Heart right ventricle (tissue), 16 donors: ENCODE data around the gene PGAM1. TPM values are rescaled to one million over a fixed set of nuclear protein-coding genes. Genes with fewer than 3 reads are reported as not detected.
A peak's percentile ranks its signal among the peaks of the same experiment; 100 is the strongest.
"Not testable (repeated sequence)": the region's sequence is repeated elsewhere in the genome, so short reads cannot be mapped to it uniquely, and the experiment has no call there.

ENCODE experiments used
- ATAC-seq, 8 donors: fragments of 200-7000 bp; cut with Tn5 transposase; one replicate each; pipeline ENCODE4 v1.9.1; 2020; ENCODE audit warnings: mild to moderate bottlenecking in 8 of 8, moderate library complexity in 8 of 8, moderate number of reproducible peaks in 1 of 8
- DNase-seq, 2 donors: peaks; one replicate each; pipeline ENCODE4 v3.0.0-alpha.2; 2020
- H3K27ac ChIP-seq, 10 donors: fragments of 200-600 bp; sonication (generic) in 2 of 10; one replicate each; pipeline versions ENCODE4 v1.5.0 to v1.8.0; 2020 to 2022; ENCODE audit warnings: mild to moderate bottlenecking in 3 of 10
- H3K27me3 ChIP-seq, 7 donors: fragments of 200-600 bp; one replicate each; pipeline ENCODE4 v1.8.0; 2021 to 2022; ENCODE audit warnings: mild to moderate bottlenecking in 2 of 7
- H3K36me3 ChIP-seq, 9 donors: fragments of 200-600 bp; sonication (generic) in 1 of 9; one replicate each; pipeline versions ENCODE4 v1.5.0 to v1.8.0; 2020 to 2022; ENCODE audit warnings: mild to moderate bottlenecking in 2 of 9
- H3K4me1 ChIP-seq, 9 donors: fragments of 200-600 bp; sonication (generic) in 1 of 9; one replicate each; pipeline versions ENCODE4 v1.5.0 to v1.8.0; 2020 to 2022; ENCODE audit warnings: mild to moderate bottlenecking in 4 of 9
- H3K4me3 ChIP-seq, 10 donors: fragments of 200-600 bp; sonication (generic) in 2 of 10; one replicate each; pipeline versions ENCODE4 v1.5.0 to v1.8.0; 2020 to 2022; ENCODE audit warnings: mild to moderate bottlenecking in 7 of 10, moderate library complexity in 2 of 10
- H3K9me3 ChIP-seq, 11 donors: fragments of 200-600 bp in 10 of 11; sonication (generic) in 2 of 11; one replicate each; pipeline versions ENCODE4 v1.5.0 to v1.8.0; 2013 to 2022; ENCODE audit warnings: mild to moderate bottlenecking in 2 of 11, control low read depth in 1 of 11, moderate library complexity in 1 of 11
- WGBS, 2 donors: extraction: QIAGEN DNeasy Blood & Tissue Kit; methylation state at CpG; one replicate each; pipeline ENCODE4 v1.1.7; 2013; ENCODE audit warnings: inconsistent platforms in 1 of 2; 5-methylcytosine and 5-hydroxymethylcytosine counted together
- intact Hi-C, 10 donors: fragments of 100-400 bp; cut with DNase I; formaldehyde crosslinking; loops; one replicate each; pipeline versions ENCODE4 v1.11.1 to v1.14.2; 2022
- polyA plus RNA-seq, 2 donors: library from polyadenylated mRNA; stranded (reverse); fragments of 200-250 nt; gene quantifications; one replicate each; pipeline ENCODE4 v1.2.3, GENCODE V29; 2013
- total RNA-seq, 10 donors: library from RNA; stranded (reverse); fragmentation: NEBNext Ultra II Directional in 3 of 10; extraction: Animal tissue kit (Norgen Biotek cat#: 25700) in 3 of 10; gene quantifications; one replicate each; pipeline versions ENCODE4 v1.2.1 to v1.2.4, GENCODE V29; 2021 to 2023
- TF ChIP-seq, protein P1 (sequence below), 9 donors: fragments of 200-600 bp; sonication (generic) in 2 of 9; IDR thresholded peaks; one replicate each; pipeline versions ENCODE4 v1.5.0 to v1.8.0; 2021 to 2022; ENCODE audit warnings: antibody characterized with exemption in 9 of 9, mild to moderate bottlenecking in 5 of 9, moderate library complexity in 1 of 9
- donor health status: Arrhythmogenic right ventricular cardiomyopathy.
- donor health status: ischemic (EF 13 %, LVEDD 7.1; RV severe dilation, severe dysfunction).
- donor health status: healthy with polysubstance abuse.
- donor health status: DM: no; HTN: yes; CAD: no.
- donor health status: DM: no; HTN: no; CAD: no.
- donor health status: ischemic (EF 25% LVEDD 6.9; RV normal size, moderate dysfunction).
- donor health status: ischemic (EF 25% LVEDD 5.7; RV mildly dilated, moderate dysfunction).
- donor health status: healthy.
- donor health status: DM: yes; HTN: yes; CAD: no.
- donor health status: Ischemic cardiomyopathy.
- donor health status: ischemic (EF 35%, LVEDD 5.7; RV mildly dilated, moderate dysfunction).
- donor health status: nonischemic (EF 11% LVEDD 7.7; RV severe dilation, severe dysfunction).
- donor health status: DM: yes; HTN: yes; CAD: no.
- donor health status: PGD.
- donor health status: ischemic (EF 29% LVEDD 5.4; RV normal size, mild dysfunction).
- donor health status: nonischemic (EF 23%, LVEDD 6.1; RV moderate dilation, normal function).

The PGAM1 gene
- total and polyA plus RNA-seq, 12 donors: 21.5 to 389 (median 246) TPM

DNA sequence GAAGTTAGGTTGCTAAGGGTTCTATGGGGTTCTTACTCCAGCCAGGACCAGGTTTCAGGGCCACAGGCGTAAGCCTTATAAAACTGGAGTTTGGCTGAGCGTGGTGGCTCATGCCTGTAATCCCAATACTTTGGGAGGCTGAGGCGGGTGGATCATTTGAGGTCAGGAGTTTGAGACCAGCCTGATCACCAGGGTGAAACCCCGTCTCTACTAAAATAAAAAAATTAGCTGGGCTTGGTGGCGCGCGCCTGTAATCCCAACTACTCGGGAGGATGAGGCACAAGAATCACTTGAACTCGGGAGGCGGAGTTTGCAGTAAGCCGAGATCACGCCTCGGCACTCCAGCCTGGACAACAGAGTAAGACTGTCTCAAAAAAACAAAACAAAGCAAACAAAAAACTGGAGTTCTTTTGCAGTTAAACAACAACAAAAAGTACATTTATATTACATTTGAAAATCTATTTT is 24.5 kb upstream of the PGAM1 start:
- DNase-seq (no peak), ATAC-seq (no peak)
- Histone ChIP-seq H3K36me3 (peaks cover 0 to 23% (median 4%) of the 10 kb centered on the region in 9 donors), H3K27me3 (no peaks in the 10 kb centered on the region), H3K27ac (peak overlapping the region in 9 of 10 donors; percentile 56 to 91 (median 83)), H3K9me3 (no peaks in the 10 kb centered on the region), H3K4me3 (peak overlapping the region in 9 of 10 donors; percentile 48 to 96 (median 79)), H3K4me1 (peaks cover 0 to 34% (median 13%) of the 10 kb centered on the region in 9 donors)
- TF ChIP-seq, protein P1, sequence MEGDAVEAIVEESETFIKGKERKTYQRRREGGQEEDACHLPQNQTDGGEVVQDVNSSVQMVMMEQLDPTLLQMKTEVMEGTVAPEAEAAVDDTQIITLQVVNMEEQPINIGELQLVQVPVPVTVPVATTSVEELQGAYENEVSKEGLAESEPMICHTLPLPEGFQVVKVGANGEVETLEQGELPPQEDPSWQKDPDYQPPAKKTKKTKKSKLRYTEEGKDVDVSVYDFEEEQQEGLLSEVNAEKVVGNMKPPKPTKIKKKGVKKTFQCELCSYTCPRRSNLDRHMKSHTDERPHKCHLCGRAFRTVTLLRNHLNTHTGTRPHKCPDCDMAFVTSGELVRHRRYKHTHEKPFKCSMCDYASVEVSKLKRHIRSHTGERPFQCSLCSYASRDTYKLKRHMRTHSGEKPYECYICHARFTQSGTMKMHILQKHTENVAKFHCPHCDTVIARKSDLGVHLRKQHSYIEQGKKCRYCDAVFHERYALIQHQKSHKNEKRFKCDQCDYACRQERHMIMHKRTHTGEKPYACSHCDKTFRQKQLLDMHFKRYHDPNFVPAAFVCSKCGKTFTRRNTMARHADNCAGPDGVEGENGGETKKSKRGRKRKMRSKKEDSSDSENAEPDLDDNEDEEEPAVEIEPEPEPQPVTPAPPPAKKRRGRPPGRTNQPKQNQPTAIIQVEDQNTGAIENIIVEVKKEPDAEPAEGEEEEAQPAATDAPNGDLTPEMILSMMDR (IDR thresholded peaks at IDR 0.05): no peak
- 65 to 69% methylated on average over 13 of the region's 13 CpGs for WGBS, 2 donors
- intact Hi-C loops: loop anchor here in 4 of 10 donors (5.0 to 10.0 kb wide), 4 partner anchors 64 to 336 kb away; partner anchors contain the start of gene ZFYVE27 (in 1 of the 4)

DNA sequence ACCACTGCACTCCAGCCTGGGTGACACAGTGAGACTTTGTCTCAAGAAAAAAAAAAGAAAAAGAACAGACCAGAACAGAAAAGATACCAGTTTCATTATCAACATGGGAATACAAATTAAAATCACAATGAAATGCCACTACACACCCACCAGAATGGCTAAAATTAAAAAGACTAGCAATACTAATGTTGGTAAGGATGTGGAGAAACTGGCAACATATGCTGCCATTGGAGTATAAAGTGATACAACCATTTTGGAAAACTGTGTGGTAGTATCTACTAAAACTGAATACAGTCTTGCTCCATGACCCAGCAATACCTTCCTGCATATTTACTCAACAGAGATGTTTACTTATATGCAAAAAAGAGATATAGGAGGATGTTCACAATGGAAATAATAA is 21.9 kb upstream of the PGAM1 start:
- Histone ChIP-seq H3K4me1 (peaks cover 0 to 58% (median 19%) of the 10 kb centered on the region in 9 donors), H3K36me3 (peaks cover 0 to under 1% (median 0%) of the 10 kb centered on the region in 9 donors), H3K4me3 (no peak overlapping the region), H3K27ac (no peak overlapping the region), H3K27me3 (no peaks in the 10 kb centered on the region), H3K9me3 (no peaks in the 10 kb centered on the region)
- intact Hi-C loops: loop anchor here in 4 of 10 donors (5.0 to 10.0 kb wide), 4 partner anchors 67 to 333 kb away; partner anchors contain the start of gene ZFYVE27 (in 1 of the 4)
- TF ChIP-seq, protein P1 (IDR thresholded peaks at IDR 0.05): no peak
- ATAC-seq (no peak), DNase-seq (no peak)

DNA sequence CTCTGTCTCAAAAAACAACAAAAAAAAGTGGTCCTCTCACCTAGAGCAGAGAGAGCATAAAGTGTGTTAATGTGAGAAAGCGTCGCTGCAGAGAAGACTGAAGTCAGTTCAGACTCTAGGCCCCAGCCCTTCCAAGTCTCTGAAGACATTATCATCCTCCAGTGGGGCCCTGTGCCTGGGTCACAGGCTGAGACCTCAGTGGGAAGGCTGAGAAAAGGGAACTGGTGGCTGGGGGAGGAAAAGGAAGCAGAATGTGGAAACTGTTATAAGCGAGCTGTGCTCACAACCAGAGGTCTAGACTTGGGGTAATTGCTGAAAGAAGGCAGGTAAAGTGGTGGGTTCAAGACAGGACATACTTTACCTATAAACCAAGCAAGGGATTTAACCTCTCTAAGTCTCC is 19.9 kb upstream of the PGAM1 start:
- H3K9me3 ChIP-seq: no peaks in the 10 kb centered on the region
- no peak overlapping the region for H3K4me3 ChIP-seq
- TF ChIP-seq, protein P1 (IDR thresholded peaks at IDR 0.05): no peak
- 72 to 84% methylated on average over 3 of the region's 3 CpGs for WGBS, 2 donors
- intact Hi-C loops: loop anchor here in 5 of 10 donors (2.0 to 10.0 kb wide), 4 partner anchors 206 to 211 kb away; no protein-coding TSS in a partner anchor
- H3K4me1 ChIP-seq: peaks cover 0 to 41% (median 11%) of the 10 kb centered on the region in 9 donors
- ATAC-seq (no peak), DNase-seq (no peak)
- no peaks in the 10 kb centered on the region for H3K27me3 ChIP-seq
- peak overlapping the region in 2 of 10 donors; percentile 30 to 87 for H3K27ac ChIP-seq
- no peaks in the 10 kb centered on the region for H3K36me3 ChIP-seq

DNA sequence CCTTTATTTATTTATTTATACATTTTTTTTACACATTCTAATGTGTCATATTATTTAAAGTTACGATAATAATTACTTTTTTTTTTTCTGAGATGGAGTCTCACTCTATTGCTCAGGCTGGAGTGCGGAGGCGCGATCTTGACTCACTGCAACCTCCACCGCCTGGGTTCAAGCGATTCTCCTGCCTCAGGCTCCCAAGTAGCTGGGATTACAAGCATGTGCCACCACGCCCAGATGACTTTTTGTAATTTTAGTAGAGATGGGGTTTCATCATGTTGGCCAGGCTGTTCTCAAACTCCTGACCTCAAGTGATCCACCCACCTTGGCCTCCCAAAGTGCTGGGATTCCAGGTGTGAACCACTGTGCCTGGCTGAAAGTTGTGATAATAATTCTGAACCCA is 19.5 kb upstream of the PGAM1 start:
- not testable (repeated sequence) for H3K36me3 ChIP-seq, H3K27me3 ChIP-seq, DNase-seq, H3K9me3 ChIP-seq, ATAC-seq, H3K4me3 ChIP-seq
- WGBS, 2 donors: 91 to 94% methylated on average over 7 of the region's 7 CpGs
- intact Hi-C loops: loop anchor here in 5 of 10 donors (2.0 to 10.0 kb wide), 4 partner anchors 206 to 211 kb away; no protein-coding TSS in a partner anchor
- Histone ChIP-seq H3K4me1 (peaks cover 0 to 38% (median 9%) of the 10 kb centered on the region in 9 donors), H3K27ac (peak overlapping the region in 2 of 10 donors; percentile 30 to 87)
